Left colon (tissue), 2 donors: ENCODE measurements around the gene HIP1R. TPM values are rescaled to one million over a fixed set of nuclear protein-coding genes. Genes with fewer than 3 reads are reported as not detected.
"Not testable (repeated sequence)": the region's sequence is repeated elsewhere in the genome, so short reads cannot be mapped to it uniquely, and the experiment has no call there.

Experiments used
- ATAC-seq: fragments of 200-7000 bp; cut with Tn5 transposase; one replicate; pipeline ENCODE4 v1.9.1; 2020; ENCODE audit warnings: mild to moderate bottlenecking, moderate library complexity
- DNase-seq, 2 donors: peaks; one replicate each; pipeline ENCODE4 v3.0.0-alpha.2; 2020
- intact Hi-C, 2 donors: fragments of 100-400 bp; cut with DNase I in 1 of 2; cut with micrococcal nuclease in 1 of 2; formaldehyde crosslinking; loops; one replicate each; pipeline versions ENCODE4 v1.11.2 to v1.14.0; 2022; cut with DNase I, micrococcal nuclease
- total RNA-seq, 2 donors: library from RNA; stranded (reverse); fragmentation: NEBNext Ultra II Directional; extraction: Animal tissue kit (Norgen Biotek cat#: 25700); gene quantifications; one replicate each; pipeline ENCODE4 v1.2.1, GENCODE V29; 2021
- donor health status: DM: no; HTN: no; CAD: no.
- donor health status: DM: yes; HTN: yes; CAD: no.

HIP1R gene
- total RNA-seq, 2 donors from 2014 or later, result 62.3 to 66.4 TPM

GRCh38 chr12:122895704-122896636 lies 60.7 kb downstream of the HIP1R start, which contains the start of gene VPS37B:
Gene VPS37B, minus strand, starts transcription at chr12:122896124. Its CDS starts 62 bp downstream, at chr12:122896062.
- ATAC-seq, result peak; percentile 57
- DNase-seq, result peak; percentile 72 to 88
- intact Hi-C loops, result no loop called here

DNA sequence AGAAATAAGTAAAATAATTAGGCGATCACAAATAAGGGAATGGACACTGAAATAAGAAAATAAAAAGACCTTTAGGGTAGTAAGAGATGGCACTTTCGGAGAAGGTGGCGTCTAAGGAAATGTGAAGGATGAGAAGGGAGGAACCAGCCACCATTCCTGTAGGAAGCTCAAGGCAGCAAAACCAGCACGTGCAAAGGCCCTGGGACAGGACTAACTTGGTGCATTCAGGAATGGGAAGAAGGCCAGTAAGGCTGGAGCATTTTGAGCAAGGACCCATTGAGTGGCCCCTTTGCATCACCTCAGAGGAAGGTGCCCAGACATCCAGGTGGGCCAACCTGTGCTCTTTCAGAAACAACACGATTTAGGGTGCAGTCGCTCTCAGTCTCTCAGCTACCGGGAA lies 61.4 kb downstream of the HIP1R start:
- intact Hi-C loops, result no loop called here

DNA sequence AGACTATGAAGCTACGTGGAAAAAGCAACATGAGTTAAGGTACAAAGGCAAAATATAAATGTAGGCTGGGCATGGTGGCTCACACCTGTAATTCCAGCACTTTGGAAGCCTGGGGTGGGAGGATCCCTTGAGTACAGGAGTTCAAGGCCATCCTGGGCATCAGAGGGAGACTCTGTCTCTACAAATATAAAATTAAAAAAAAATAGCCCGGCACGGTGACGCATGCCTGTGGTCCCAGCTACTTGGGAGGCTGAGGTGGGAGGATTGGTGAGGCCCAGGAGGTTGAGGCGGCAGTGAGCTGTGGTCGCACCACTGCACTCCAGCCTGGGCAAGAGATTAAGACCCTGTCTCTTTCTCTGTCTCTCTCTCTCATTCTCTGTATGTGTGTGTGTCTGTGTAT lies 64.6 kb downstream of the HIP1R start:
- intact Hi-C loops, result no loop called here
- DNase-seq (no peak), ATAC-seq (no peak)

More for the DNA sequence above, 61.4 kb downstream of the HIP1R start:
- ATAC-seq (no peak), DNase-seq (no peak)

DNA sequence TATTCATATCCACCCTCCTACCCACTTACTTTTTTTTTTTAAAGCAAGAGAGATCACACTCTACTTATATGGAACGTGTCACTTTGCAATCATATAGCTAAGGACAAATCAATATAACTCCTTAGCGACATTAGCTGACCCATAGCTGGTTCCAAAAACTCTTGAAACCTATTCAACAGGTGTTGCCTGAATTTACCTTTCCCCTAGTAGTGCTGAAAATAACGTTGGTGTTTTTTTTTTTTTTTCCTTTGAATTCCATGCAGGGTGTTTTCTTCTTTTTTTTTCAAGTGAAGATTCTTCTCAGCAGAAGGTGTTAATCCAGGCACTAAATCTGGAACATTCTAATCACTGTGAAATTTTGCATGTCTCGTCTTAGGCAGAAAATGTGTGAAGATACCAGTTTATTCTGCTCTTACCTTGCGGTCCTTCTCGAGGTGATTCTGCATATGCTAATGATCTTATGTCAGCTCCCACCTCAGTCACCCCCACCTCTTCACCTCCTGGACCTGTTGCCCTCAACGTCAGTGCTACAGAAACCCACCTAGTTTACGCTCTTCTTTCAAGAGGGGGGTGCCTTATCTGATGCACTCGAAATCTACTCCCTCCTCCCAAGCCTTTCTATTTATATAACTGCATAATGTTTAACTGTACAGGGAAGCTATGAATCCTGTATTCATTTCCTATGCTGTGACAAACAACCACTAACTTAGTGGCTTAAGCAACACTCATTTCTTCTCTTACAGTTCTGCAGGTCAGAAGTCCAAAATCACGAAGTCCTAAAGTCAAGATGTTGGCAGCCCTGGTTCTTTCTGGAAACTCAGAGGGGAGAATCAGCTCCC lies 67.8 kb downstream of the HIP1R start:
- peak; percentile 76 for ATAC-seq
- intact Hi-C loops, result no loop called here
- no peak for DNase-seq

DNA sequence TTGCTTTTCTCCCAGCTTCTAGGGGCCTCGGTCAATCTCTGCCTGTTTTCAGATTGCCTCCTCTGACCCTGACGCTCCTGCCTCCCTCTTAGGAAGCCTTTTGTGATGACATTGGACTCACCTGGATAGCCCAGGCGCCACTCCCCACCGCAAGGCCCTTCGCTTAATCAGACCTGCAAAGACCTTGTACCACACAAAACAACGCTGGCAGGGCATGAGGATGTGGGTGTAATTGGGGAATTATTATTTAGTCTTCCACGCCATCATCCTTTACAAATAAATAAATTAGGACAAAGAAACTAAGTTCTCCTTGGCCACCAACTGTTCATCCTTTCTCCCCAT lies 68.4 kb downstream of the HIP1R start:
- DNase-seq (no peak), ATAC-seq (peak; percentile 47)
- intact Hi-C loops, result no loop called here

DNA sequence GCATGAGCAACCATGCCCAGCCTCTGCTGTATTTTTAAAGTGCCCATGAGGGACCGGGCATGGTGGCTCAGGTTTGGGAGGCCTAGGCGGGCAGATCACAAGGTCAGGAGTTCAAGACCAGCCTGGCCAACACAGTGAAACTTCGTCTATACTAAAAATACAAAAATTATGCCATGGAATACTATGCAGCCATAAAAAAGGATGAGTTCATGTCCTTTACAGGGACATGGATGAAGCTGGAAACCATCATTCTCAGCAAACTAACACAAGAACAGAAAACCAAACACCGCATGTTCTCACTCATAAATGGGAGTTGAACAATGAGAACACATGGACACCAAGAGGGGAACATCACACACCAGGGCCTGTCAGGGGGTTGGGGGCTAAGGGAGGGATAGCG lies 70.0 kb downstream of the HIP1R start:
- ATAC-seq, intact Hi-C loops, DNase-seq: not testable (repeated sequence)

GRCh38 chr12:122908915-122909314 lies 73.7 kb downstream of the HIP1R start:
- ATAC-seq, result peak; percentile 87
- intact Hi-C loops, result no loop called here

GRCh38 chr12:122909442-122910288 lies 74.4 kb downstream of the HIP1R start:
- intact Hi-C loops, result no loop called here
- ATAC-seq, result no peak

More at GRCh38 chr12:122908915-122909314, 73.7 kb downstream of the HIP1R start:
- peak; percentile 65 to 86 for DNase-seq

More at GRCh38 chr12:122909442-122910288, 74.4 kb downstream of the HIP1R start:
- DNase-seq, result no peak

Other genes starting within 250 kb of the HIP1R start
- under 1 TPM in 1 of 2 donors, not detected in 1; 0.49 TPM for gene HCAR2, start 132.1 kb upstream of the HIP1R start, total RNA-seq
- under 1 TPM in 1 of 2 donors, not detected in 1; 0.11 TPM for gene HCAR3, start 118.6 kb upstream of the HIP1R start, total RNA-seq
- gene HCAR1, start 104.6 kb upstream of the HIP1R start, total RNA-seq, result under 1 TPM in 1 of 2 donors, not detected in 1; 0.06 TPM
- gene DENR, start 82.6 kb upstream of the HIP1R start, total RNA-seq, result 10 to 100 TPM; 31.9 to 36.9 TPM
- under 1 TPM; 0.40 to 0.42 TPM for gene CCDC62, start 60.9 kb upstream of the HIP1R start, total RNA-seq
- gene VPS37B, start 60.7 kb downstream of the HIP1R start, total RNA-seq, result 10 to 100 TPM; 66.4 to 86.7 TPM
- 1 to 10 TPM; 4.6 to 4.9 TPM for gene ABCB9, start 131.0 kb downstream of the HIP1R start, total RNA-seq
- gene OGFOD2, start 139.8 kb downstream of the HIP1R start, total RNA-seq, result 10 to 100 TPM; 22.2 to 22.4 TPM
- 100 to 1,000 TPM; 136 to 158 TPM for gene ARL6IP4, start 145.2 kb downstream of the HIP1R start, total RNA-seq